Karpas-422 (cell line): ENCODE measurements around the gene SLC29A4. TPM values are rescaled to one million over a fixed set of nuclear protein-coding genes. Genes with fewer than 3 reads are reported as not detected.

ENCODE experiments used
- DNase-seq: peaks from one replicate; pipeline ENCODE4 v3.0.0-alpha.2; 2015
- H2AFZ ChIP-seq: fragments of 200-600 bp; sonication (generic); 2 replicates; pipeline ENCODE4 v1.6.1; 2014; ENCODE audit warnings: antibody characterized with exemption, low read length, mixed read lengths
- H3K27ac ChIP-seq: fragments of 200-600 bp; sonication (generic); 2 replicates; pipeline ENCODE4 v1.5.1; 2014; ENCODE audit warnings: mild to moderate bottlenecking, low read length, moderate library complexity
- H3K27me3 ChIP-seq: fragments of 200-600 bp; sonication (generic); 2 replicates; pipeline ENCODE4 v1.6.1; 2014; ENCODE audit warnings: low read length, mixed read lengths
- H3K36me3 ChIP-seq: fragments of 200-600 bp; sonication (generic); 2 replicates; pipeline ENCODE4 v1.6.1; 2014; ENCODE audit warnings: low read length, mixed read lengths; ENCODE audit not compliant: insufficient read depth
- H3K4me1 ChIP-seq: fragments of 200-600 bp; sonication (generic); 2 replicates; pipeline ENCODE4 v1.6.1; 2014; ENCODE audit warnings: mild to moderate bottlenecking, low read length, mixed read lengths
- H3K4me2 ChIP-seq: fragments of 200-600 bp; sonication (generic); 2 replicates; pipeline ENCODE4 v1.6.1; 2014; ENCODE audit warnings: low read length, low read depth, mild to moderate bottlenecking; ENCODE audit not compliant: poor library complexity, severe bottlenecking
- H3K4me3 ChIP-seq: fragments of 200-600 bp; sonication (generic); 2 replicates; pipeline ENCODE4 v1.5.1; 2014; ENCODE audit warnings: mild to moderate bottlenecking, antibody characterized with exemption, low read length, mixed read lengths
- H3K79me2 ChIP-seq: fragments of 200-600 bp; sonication (generic); 2 replicates; pipeline ENCODE4 v1.6.1; 2014; ENCODE audit warnings: mild to moderate bottlenecking, low read length, mixed read lengths
- H3K9ac ChIP-seq: fragments of 200-600 bp; sonication (generic); 2 replicates; pipeline ENCODE4 v1.6.0; 2014; ENCODE audit warnings: low read length
- H3K9me2 ChIP-seq: fragments of 200-600 bp; sonication (generic), shearing (Covaris generic); replicated peaks from 2 replicates; pipeline ENCODE4 v1.6.0; 2014; ENCODE audit warnings: mild to moderate bottlenecking, low read length, moderate library complexity; ENCODE audit not compliant: insufficient read depth
- H3K9me3 ChIP-seq: fragments of 300-700, 200-600 bp; sonication (generic); 2 replicates; pipeline ENCODE4 v1.6.1; 2014; ENCODE audit warnings: low read length, mixed read lengths
- H4K20me1 ChIP-seq: fragments of 200-600 bp; sonication (generic); 2 replicates; pipeline ENCODE4 v1.6.1; 2014; ENCODE audit warnings: mild to moderate bottlenecking, antibody characterized with exemption, low read length, low read depth; ENCODE audit not compliant: insufficient read depth
- total RNA-seq: library from RNA; depleted of rRNA; stranded (reverse); fragments of >200 nt; shearing (Covaris generic); gene quantifications from 2 replicates; pipeline ENCODE4 v1.2.3, GENCODE V29; 2014; ENCODE audit warnings: low replicate concordance

SLC29A4 gene
- total RNA-seq, 1 experiment from 2014 or later: not detected

DNA sequence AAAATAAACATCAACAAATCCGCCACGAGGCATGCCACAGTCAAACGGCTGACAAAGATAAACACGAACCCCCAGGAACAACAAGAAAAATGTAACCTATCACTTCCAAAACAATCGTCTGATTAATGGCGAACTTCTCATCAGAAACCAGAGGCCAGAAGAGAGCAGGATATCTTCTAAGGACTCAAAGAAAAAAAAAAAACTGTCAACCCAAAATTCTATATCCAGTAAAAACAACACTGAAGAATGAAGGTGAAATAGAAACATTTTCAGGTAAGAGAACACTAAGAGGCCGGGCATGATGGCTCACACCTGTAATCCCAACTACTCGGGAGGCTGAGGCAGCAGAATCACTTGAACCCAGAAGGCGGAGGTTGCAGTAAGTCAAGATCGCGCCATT lies 54.3 kb downstream of the SLC29A4 start:
- no peaks in the 10 kb centered on the region; the same call in 1 of the 2 replicates for H3K36me3 ChIP-seq
- H4K20me1 ChIP-seq: no peaks in the 10 kb centered on the region
- H3K9me2 ChIP-seq: no peaks in the 10 kb centered on the region
- no peak overlapping the region for H3K27ac ChIP-seq
- no peak overlapping the region for H3K4me2 ChIP-seq
- H3K9me3 ChIP-seq: no peaks in the 10 kb centered on the region
- no peak overlapping the region for H2AFZ ChIP-seq
- H3K4me1 ChIP-seq: no peaks in the 10 kb centered on the region
- no peak overlapping the region for H3K9ac ChIP-seq
- no peaks in the 10 kb centered on the region for H3K27me3 ChIP-seq
- DNase-seq: no peak
- H3K4me3 ChIP-seq: no peak overlapping the region
- no peaks in the 10 kb centered on the region for H3K79me2 ChIP-seq

- Histone ChIP-seq H3K79me2 (no peaks in the 10 kb centered on the region), H3K9me3 (no peaks in the 10 kb centered on the region), H2AFZ (no peak overlapping the region), H3K36me3 (no peaks in the 10 kb centered on the region; the same call in 1 of the 2 replicates), H3K9ac (no peak overlapping the region), H3K4me1 (no peaks in the 10 kb centered on the region), H3K27me3 (no peaks in the 10 kb centered on the region), H4K20me1 (no peaks in the 10 kb centered on the region), H3K4me2 (no peak overlapping the region), H3K9me2 (no peaks in the 10 kb centered on the region), H3K27ac (no peak overlapping the region), H3K4me3 (no peak overlapping the region)
- no peak for DNase-seq
Measured at GRCh38 chr7:5339955-5340354, 57.2 kb downstream of the SLC29A4 start.

DNA sequence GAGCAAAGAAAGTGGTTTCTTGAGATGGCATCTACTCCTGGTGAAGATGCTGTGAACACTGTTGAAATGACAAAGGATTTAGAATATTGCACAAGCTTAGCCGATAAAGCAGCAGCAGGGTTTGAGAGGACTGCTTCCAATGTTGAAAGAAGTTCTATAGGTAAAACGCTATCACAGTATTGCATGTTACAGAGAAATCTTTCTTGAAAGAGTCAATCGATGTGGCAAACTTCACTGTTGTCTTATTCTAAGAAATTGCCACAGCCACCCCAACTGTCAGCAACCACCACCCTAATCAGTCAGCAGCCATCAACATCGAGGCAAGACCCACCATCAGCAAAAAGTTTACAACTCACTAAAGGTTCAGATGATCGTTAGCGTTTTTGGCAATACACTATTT lies 59.9 kb downstream of the SLC29A4 start:
- Histone ChIP-seq H3K4me3 (no peak overlapping the region), H3K27ac (no peak overlapping the region), H3K79me2 (no peaks in the 10 kb centered on the region), H3K36me3 (no peaks in the 10 kb centered on the region), H3K9me3 (no peaks in the 10 kb centered on the region), H3K4me2 (no peak overlapping the region), H3K4me1 (no peaks in the 10 kb centered on the region), H3K27me3 (no peaks in the 10 kb centered on the region), H4K20me1 (no peaks in the 10 kb centered on the region), H2AFZ (no peak overlapping the region), H3K9ac (no peak overlapping the region), H3K9me2 (no peaks in the 10 kb centered on the region)
- no peak for DNase-seq

- no peak overlapping the region for H3K4me2 ChIP-seq
- no peak for DNase-seq
- no peak overlapping the region for H3K9ac ChIP-seq
- no peaks in the 10 kb centered on the region for H4K20me1 ChIP-seq
- H3K9me2 ChIP-seq: no peaks in the 10 kb centered on the region
- H3K27ac ChIP-seq: no peak overlapping the region
- no peaks in the 10 kb centered on the region for H3K27me3 ChIP-seq
- H3K36me3 ChIP-seq: no peaks in the 10 kb centered on the region
- H3K9me3 ChIP-seq: no peaks in the 10 kb centered on the region
- H3K79me2 ChIP-seq: no peaks in the 10 kb centered on the region
- H3K4me1 ChIP-seq: no peaks in the 10 kb centered on the region
- no peak overlapping the region for H2AFZ ChIP-seq
- H3K4me3 ChIP-seq: no peak overlapping the region
Measured at GRCh38 chr7:5343884-5344283, 61.1 kb downstream of the SLC29A4 start.

DNA sequence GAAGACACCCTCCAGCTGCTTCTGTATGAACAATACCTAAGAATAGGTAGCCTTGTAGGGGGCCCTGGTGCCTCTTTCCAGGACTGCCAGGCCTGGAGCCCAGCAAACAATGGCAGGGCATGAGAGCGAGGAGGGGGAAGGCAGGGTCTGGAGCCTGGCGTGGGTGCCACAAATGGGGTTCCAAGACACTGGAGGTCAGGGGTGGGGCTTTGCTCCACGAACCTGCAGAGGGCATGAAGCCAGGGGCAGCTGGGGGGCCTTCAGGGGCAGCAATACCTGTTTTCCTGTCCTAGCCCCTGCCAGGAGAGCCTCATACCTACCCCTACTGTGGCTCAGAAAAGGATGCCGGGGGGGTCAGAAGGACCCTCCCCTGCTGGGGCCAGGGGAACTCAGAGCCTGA lies 61.6 kb downstream of the SLC29A4 start:
- Histone ChIP-seq H3K27ac (no peak overlapping the region), H4K20me1 (no peaks in the 10 kb centered on the region), H3K27me3 (no peaks in the 10 kb centered on the region), H3K79me2 (no peaks in the 10 kb centered on the region), H3K4me1 (no peaks in the 10 kb centered on the region), H3K9me2 (no peaks in the 10 kb centered on the region), H3K36me3 (no peaks in the 10 kb centered on the region), H3K9ac (no peak overlapping the region), H3K9me3 (no peaks in the 10 kb centered on the region), H3K4me2 (no peak overlapping the region), H3K4me3 (no peak overlapping the region), H2AFZ (no peak overlapping the region)
- no peak for DNase-seq

DNA sequence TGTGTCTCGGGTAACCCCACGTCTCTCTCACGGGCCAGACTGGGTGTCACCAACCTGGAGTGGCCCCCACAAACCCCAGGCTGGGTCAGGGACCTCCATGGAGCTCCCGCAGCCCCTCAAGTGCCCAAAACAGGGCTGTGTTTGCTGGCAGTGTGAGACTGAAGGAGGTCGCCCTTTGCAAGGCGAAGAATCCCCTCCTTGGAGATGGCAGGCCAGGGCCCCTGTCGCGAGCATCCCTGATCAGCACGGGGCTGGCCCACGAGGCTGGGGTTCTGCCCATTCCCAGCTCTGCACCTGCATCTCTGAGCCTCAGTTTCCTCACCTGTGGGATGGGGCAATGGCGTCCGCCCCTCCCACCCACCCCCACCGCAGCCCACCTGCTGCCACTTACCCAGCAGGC lies 62.4 kb downstream of the SLC29A4 start:
- no peaks in the 10 kb centered on the region for H4K20me1 ChIP-seq
- no peaks in the 10 kb centered on the region for H3K9me2 ChIP-seq
- H3K27ac ChIP-seq: no peak overlapping the region
- H3K79me2 ChIP-seq: no peaks in the 10 kb centered on the region
- no peak overlapping the region for H3K4me3 ChIP-seq
- no peaks in the 10 kb centered on the region for H3K27me3 ChIP-seq
- H3K9me3 ChIP-seq: no peaks in the 10 kb centered on the region
- H2AFZ ChIP-seq: no peak overlapping the region
- no peaks in the 10 kb centered on the region for H3K36me3 ChIP-seq
- no peaks in the 10 kb centered on the region for H3K4me1 ChIP-seq
- H3K9ac ChIP-seq: no peak overlapping the region
- no peak for DNase-seq
- H3K4me2 ChIP-seq: no peak overlapping the region

DNA sequence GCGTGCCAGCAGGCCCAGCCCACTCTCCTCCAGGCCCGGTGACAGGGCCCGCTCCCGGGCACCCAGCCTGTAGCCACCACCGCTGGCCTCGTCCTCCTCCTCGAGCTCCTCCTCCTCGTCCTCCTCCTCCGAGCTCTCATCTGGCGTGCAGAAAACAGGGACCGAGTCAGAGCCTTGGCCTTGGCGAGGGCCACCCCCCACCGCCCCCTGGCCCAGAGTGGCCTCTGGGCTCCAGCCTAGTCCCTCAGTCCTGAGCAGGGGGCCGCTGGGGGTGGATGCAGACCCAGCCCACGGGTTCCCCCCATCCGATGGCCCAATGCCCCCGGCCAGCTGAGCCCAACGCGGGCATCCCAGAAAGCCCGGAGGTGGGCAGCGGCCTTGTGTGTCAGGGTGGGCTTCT lies 62.9 kb downstream of the SLC29A4 start:
- no peaks in the 10 kb centered on the region for H3K4me1 ChIP-seq
- H3K27ac ChIP-seq: no peak overlapping the region
- no peaks in the 10 kb centered on the region for H3K9me3 ChIP-seq
- H3K9ac ChIP-seq: no peak overlapping the region
- H3K4me3 ChIP-seq: no peak overlapping the region
- H4K20me1 ChIP-seq: no peaks in the 10 kb centered on the region
- no peaks in the 10 kb centered on the region for H3K9me2 ChIP-seq
- no peaks in the 10 kb centered on the region for H3K36me3 ChIP-seq
- H2AFZ ChIP-seq: no peak overlapping the region
- H3K4me2 ChIP-seq: no peak overlapping the region
- no peaks in the 10 kb centered on the region for H3K27me3 ChIP-seq
- no peak for DNase-seq
- no peaks in the 10 kb centered on the region for H3K79me2 ChIP-seq

DNA sequence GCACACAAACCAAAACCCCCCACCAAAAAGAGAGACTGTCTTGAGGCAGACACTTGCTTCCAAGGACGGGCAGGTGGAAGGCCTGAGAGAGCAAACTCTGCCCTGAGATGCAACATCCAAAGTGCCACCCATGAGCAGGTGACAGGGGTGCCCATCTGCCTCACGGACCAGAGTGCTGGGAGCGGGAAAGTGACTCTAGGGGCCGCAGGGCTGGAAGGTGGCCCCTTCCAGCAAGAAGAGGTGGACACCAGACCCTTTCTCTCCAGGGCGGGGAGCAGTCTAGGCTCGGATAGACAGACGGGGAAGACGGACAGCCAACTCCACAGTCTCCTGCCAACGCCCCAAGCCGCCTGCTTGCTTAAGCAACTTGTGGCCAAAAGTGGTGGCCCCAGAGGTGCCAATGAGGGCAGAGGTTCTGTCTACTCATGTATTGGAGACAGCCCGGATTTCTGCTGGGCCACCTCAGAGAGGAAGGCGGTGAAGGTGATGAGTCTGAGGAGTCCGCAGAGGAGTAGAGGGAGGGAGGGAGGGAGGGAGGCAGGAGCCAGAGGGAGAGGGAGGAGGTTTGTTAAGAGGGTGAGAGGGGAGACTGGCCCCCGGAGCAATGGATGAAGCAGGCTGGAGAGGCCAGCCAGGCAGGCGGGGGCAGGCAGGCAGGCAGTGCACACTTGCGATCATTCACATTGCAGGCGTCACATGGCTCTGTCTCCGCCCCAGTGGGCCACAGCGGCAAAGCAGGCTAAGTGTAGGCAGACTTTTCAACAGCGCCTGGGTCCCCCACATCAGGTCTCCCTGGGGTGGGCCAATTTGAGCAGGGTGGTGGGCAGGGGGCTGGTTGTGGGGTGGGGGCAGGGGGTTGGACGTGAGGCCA lies 65.6 kb downstream of the SLC29A4 start:
- Histone ChIP-seq H3K4me3 (no peak overlapping the region), H4K20me1 (no peaks in the 10 kb centered on the region), H3K4me1 (no peaks in the 10 kb centered on the region), H3K9ac (no peak overlapping the region), H3K36me3 (no peaks in the 10 kb centered on the region), H3K4me2 (no peak overlapping the region), H3K27me3 (no peaks in the 10 kb centered on the region), H3K9me2 (no peaks in the 10 kb centered on the region), H3K9me3 (no peaks in the 10 kb centered on the region), H3K79me2 (peaks cover 6% of the 10 kb centered on the region; the same call in 1 of the 2 replicates), H2AFZ (no peak overlapping the region), H3K27ac (no peak overlapping the region)
- DNase-seq: no peak
